Panc1 (cell line): ENCODE measurements around the gene RNF182. TPM values are rescaled to one million over a fixed set of nuclear protein-coding genes. Genes with fewer than 3 reads are reported as not detected.

Experiments used
- ATAC-seq: fragments of 200-7000 bp; cut with Tn5 transposase; 2 replicates; pipeline ENCODE4 v1.9.1; 2020; ENCODE audit warnings: mild to moderate bottlenecking, moderate library complexity
- BruUV-seq: library from RNA; stranded (reverse); fragments of 400-500 nt; replicated peaks from 2 replicates; lab custom pipeline; 2021; lab: Mats Ljungman, UMichigan
- CTCF ChIA-PET: fragments of 300-600 bp; sonication (Branson Sonifier 250); formaldehyde crosslinking; loops from one replicate; lab custom pipeline; 2022; ENCODE audit warnings: antibody characterized with exemption; lab: Charles Lee
- POLR2A ChIA-PET: fragments of 300-600 bp; sonication (Branson Sonifier 250); formaldehyde crosslinking; loops from one replicate; lab custom pipeline; 2022; ENCODE audit warnings: antibody characterized with exemption; lab: Charles Lee
- DNase-seq: peaks from one replicate; pipeline ENCODE4 v3.0.0-alpha.2; 2010; ENCODE audit warnings: low read depth, low spot score
- H3K27ac ChIP-seq: 2 replicates; pipeline ENCODE4 v1.5.1; 2011; ENCODE audit warnings: mild to moderate bottlenecking, low read length, inconsistent platforms
- H3K27me3 ChIP-seq: fragments of 200-500 bp; sonication (Bioruptor generic); 2 replicates; pipeline ENCODE4 v1.6.0; 2014; ENCODE audit warnings: low read length, inconsistent platforms; ENCODE audit not compliant: control insufficient read depth, insufficient read depth
- H3K36me3 ChIP-seq: fragments of 200-500 bp; sonication (Bioruptor generic); 2 replicates; pipeline ENCODE4 v1.5.1; 2014; ENCODE audit warnings: inconsistent platforms, mild to moderate bottlenecking, low read length, moderate library complexity; ENCODE audit not compliant: control insufficient read depth, insufficient read depth
- H3K4me1 ChIP-seq: 2 replicates; pipeline ENCODE4 v1.5.1; 2011; ENCODE audit warnings: inconsistent platforms, mild to moderate bottlenecking, low read length, moderate library complexity; ENCODE audit not compliant: control insufficient read depth, insufficient read depth
- H3K4me3 ChIP-seq, 2 experiments: 2 replicates each; pipeline ENCODE4 v1.5.1; 2011 to 2012; ENCODE audit warnings: low read depth in 2 of 2, low read length in 2 of 2, mild to moderate bottlenecking in 2 of 2, inconsistent platforms in 1 of 2, moderate library complexity in 1 of 2
- H3K9me3 ChIP-seq: fragments of 200-500 bp; sonication (Bioruptor generic); 2 replicates; pipeline ENCODE4 v1.5.1; 2014; ENCODE audit warnings: low read depth, mild to moderate bottlenecking, inconsistent platforms, low read length, moderate library complexity; ENCODE audit not compliant: control insufficient read depth, insufficient read depth
- POLR2AphosphoS5 ChIP-seq: IDR thresholded peaks from 2 replicates; pipeline ENCODE4 v1.6.1; 2012; ENCODE audit warnings: mild to moderate bottlenecking, low read depth, low read length, moderate library complexity
- SIN3A ChIP-seq: IDR thresholded peaks from 2 replicates; pipeline ENCODE4 v1.6.1; 2012; ENCODE audit warnings: low read depth, mild to moderate bottlenecking, low read length, moderate library complexity, borderline replicate concordance; ENCODE audit not compliant: insufficient read depth
- TCF7L2 ChIP-seq: IDR thresholded peaks from 2 replicates; pipeline ENCODE4 v1.6.1; 2011; ENCODE audit warnings: mild to moderate bottlenecking, low read depth, low read length, inconsistent platforms
- in situ Hi-C: cut with HindIII; loops from 2 replicates; pipeline ENCODE4 v1.10.0; 2016; ENCODE audit warnings: low sequenced_read_pairs, low pct_unique_long_range_greater_than_20kb
- intact Hi-C: fragments of 100-400 bp; cut with micrococcal nuclease; formaldehyde crosslinking; loops from one replicate; pipeline ENCODE4 v1.10.0; 2022; ENCODE audit not compliant: unreplicated experiment
- total RNA-seq: library from RNA; stranded (reverse); gene quantifications from one replicate; pipeline ENCODE4 v1.2.1, GENCODE V29; 2021; ENCODE audit not compliant: unreplicated experiment
- TF ChIP-seq, protein P1 (sequence below): fragments of 450-650 bp; IDR thresholded peaks from 2 replicates; pipeline ENCODE4 v1.5.1; 2017; ENCODE audit warnings: mild to moderate bottlenecking
- TF ChIP-seq, protein P2 (sequence below), 2 experiments: IDR thresholded peaks; 2 replicates each; pipeline ENCODE4 v1.6.1; 2011 to 2012; ENCODE audit warnings: low read depth in 2 of 2, control low read depth in 1 of 2, low read length in 1 of 2, mild to moderate bottlenecking in 1 of 2, moderate library complexity in 1 of 2; ENCODE audit not compliant: insufficient read depth in 1 of 2

RNF182 gene
- total RNA-seq, 1 experiment from 2014 or later: 22.2 TPM

DNA sequence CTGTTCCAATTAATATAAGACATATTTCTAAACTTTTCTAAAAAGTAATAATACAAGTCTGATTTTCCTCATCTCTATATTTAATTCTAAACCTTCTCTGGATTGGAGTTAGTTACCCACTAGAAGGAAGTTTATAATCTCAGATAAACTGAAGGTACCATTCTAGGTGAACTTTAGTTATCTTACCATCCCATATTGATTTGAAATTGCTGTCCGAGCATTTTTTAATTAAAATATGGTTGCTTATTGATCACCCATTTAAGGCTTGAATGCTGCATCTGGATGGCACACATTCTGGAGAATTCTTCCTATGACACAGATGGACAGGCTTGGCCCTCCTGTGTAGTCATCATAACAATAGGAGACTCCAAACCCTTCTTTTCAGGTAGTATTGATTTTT lies 8.0 kb downstream of the RNF182 start:
- ATAC-seq (no peak), DNase-seq (no peak)
- in situ Hi-C loops: no loop called here
- intact Hi-C loops: no loop called here
- H3K4me1 ChIP-seq: peaks cover 2% of the 10 kb centered on the region
- H3K36me3 ChIP-seq: no peaks in the 10 kb centered on the region
- H3K27me3 ChIP-seq: no peaks in the 10 kb centered on the region
- ChIA-PET POLR2A (no interaction called here), CTCF (no interaction called here)
- no peak overlapping the region for H3K27ac ChIP-seq
- TF ChIP-seq, protein P1, sequence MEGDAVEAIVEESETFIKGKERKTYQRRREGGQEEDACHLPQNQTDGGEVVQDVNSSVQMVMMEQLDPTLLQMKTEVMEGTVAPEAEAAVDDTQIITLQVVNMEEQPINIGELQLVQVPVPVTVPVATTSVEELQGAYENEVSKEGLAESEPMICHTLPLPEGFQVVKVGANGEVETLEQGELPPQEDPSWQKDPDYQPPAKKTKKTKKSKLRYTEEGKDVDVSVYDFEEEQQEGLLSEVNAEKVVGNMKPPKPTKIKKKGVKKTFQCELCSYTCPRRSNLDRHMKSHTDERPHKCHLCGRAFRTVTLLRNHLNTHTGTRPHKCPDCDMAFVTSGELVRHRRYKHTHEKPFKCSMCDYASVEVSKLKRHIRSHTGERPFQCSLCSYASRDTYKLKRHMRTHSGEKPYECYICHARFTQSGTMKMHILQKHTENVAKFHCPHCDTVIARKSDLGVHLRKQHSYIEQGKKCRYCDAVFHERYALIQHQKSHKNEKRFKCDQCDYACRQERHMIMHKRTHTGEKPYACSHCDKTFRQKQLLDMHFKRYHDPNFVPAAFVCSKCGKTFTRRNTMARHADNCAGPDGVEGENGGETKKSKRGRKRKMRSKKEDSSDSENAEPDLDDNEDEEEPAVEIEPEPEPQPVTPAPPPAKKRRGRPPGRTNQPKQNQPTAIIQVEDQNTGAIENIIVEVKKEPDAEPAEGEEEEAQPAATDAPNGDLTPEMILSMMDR: no peak
- TF ChIP-seq SIN3A (no peak), POLR2AphosphoS5 (no peak), TCF7L2 (no peak)
- TF ChIP-seq, protein P2, sequence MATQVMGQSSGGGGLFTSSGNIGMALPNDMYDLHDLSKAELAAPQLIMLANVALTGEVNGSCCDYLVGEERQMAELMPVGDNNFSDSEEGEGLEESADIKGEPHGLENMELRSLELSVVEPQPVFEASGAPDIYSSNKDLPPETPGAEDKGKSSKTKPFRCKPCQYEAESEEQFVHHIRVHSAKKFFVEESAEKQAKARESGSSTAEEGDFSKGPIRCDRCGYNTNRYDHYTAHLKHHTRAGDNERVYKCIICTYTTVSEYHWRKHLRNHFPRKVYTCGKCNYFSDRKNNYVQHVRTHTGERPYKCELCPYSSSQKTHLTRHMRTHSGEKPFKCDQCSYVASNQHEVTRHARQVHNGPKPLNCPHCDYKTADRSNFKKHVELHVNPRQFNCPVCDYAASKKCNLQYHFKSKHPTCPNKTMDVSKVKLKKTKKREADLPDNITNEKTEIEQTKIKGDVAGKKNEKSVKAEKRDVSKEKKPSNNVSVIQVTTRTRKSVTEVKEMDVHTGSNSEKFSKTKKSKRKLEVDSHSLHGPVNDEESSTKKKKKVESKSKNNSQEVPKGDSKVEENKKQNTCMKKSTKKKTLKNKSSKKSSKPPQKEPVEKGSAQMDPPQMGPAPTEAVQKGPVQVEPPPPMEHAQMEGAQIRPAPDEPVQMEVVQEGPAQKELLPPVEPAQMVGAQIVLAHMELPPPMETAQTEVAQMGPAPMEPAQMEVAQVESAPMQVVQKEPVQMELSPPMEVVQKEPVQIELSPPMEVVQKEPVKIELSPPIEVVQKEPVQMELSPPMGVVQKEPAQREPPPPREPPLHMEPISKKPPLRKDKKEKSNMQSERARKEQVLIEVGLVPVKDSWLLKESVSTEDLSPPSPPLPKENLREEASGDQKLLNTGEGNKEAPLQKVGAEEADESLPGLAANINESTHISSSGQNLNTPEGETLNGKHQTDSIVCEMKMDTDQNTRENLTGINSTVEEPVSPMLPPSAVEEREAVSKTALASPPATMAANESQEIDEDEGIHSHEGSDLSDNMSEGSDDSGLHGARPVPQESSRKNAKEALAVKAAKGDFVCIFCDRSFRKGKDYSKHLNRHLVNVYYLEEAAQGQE (IDR thresholded peaks at IDR 0.05; ENCODE audit: insufficient read depth in 1 of 2, low read depth in 2 of 2, low read length in 1 of 2): no peak
- H3K9me3 ChIP-seq: no peaks in the 10 kb centered on the region
- BruUV-seq: no TSS peak
- H3K4me3 ChIP-seq: no peak overlapping the region

DNA sequence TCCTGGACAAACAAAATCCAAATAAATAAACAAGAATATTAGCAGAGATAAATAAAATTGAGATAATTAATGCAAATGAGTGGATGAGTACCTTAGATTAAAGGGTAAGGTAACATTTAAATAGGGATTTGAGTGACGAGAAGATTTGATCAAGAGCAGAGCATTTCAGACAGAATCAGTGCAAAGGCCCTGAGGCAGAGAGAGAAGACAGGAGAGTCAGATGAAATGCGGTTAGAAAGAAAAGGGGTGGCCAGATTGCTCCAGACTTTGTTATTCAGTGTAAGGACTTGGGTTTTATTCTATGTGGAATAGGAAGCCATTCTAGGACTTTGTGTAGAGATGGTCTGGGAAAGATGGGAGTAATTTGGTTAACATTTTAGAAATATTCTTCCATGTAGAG lies 10.0 kb downstream of the RNF182 start:
- Histone ChIP-seq H3K4me1 (no peaks in the 10 kb centered on the region), H3K36me3 (no peaks in the 10 kb centered on the region), H3K4me3 (no peak overlapping the region), H3K9me3 (no peaks in the 10 kb centered on the region), H3K27ac (no peak overlapping the region), H3K27me3 (no peaks in the 10 kb centered on the region)
- CTCF ChIA-PET: no interaction called here
- ATAC-seq (no peak), DNase-seq (no peak)
- intact Hi-C loops (no loop called here), in situ Hi-C loops (no loop called here)
- no TSS peak for BruUV-seq
- no peak for TF ChIP-seq SIN3A
- TF ChIP-seq, protein P1: no peak
- TF ChIP-seq TCF7L2: no peak
- TF ChIP-seq, protein P2 (IDR thresholded peaks at IDR 0.05; ENCODE audit: insufficient read depth in 1 of 2, low read depth in 2 of 2, low read length in 1 of 2): no peak
- TF ChIP-seq POLR2AphosphoS5: no peak
- POLR2A ChIA-PET: no interaction called here
